Keratinocyte (primary cell): ENCODE data around the gene ST8SIA5. TPM values are rescaled to one million over a fixed set of nuclear protein-coding genes. Genes with fewer than 3 reads are reported as not detected.

Source experiments
- DNase-seq: peaks from one replicate; pipeline ENCODE4 v3.0.0-alpha.2; 2011; ENCODE audit warnings: low read depth, missing footprints, low spot score
- FAIRE-seq: peaks from 2 replicates; lab custom pipeline; 2011; peaks lifted over from hg19 to GRCh38; lab: Jason Lieb, UNC
- H2AFZ ChIP-seq: 2 replicates; pipeline ENCODE4 v1.6.0; 2012; ENCODE audit warnings: low read length, control low read depth, inconsistent platforms; ENCODE audit not compliant: control insufficient read depth
- H3K27ac ChIP-seq: 2 replicates; pipeline ENCODE4 v1.5.1; 2011; ENCODE audit warnings: low read length; ENCODE audit not compliant: control insufficient read depth, insufficient read depth
- H3K27me3 ChIP-seq: 3 replicates; pipeline ENCODE4 v1.6.0; 2011; ENCODE audit warnings: low read length; ENCODE audit not compliant: control insufficient read depth, insufficient read depth; ENCODE audit errors: extremely low read depth
- H3K36me3 ChIP-seq, 2 experiments: 2 replicates in 1 of 2; 3 replicates in 1 of 2; pipeline ENCODE4 v1.5.1; 2011; ENCODE audit warnings: low read length in 2 of 2, mild to moderate bottlenecking in 1 of 2; ENCODE audit not compliant: control insufficient read depth in 2 of 2, insufficient read depth in 2 of 2; ENCODE audit errors: extremely low read depth in 1 of 2
- H3K4me1 ChIP-seq: 3 replicates; pipeline ENCODE4 v1.5.1; 2011; ENCODE audit warnings: low read length; ENCODE audit not compliant: control insufficient read depth, insufficient read depth; ENCODE audit errors: extremely low read depth
- H3K4me2 ChIP-seq: 3 replicates; pipeline ENCODE4 v1.6.0; 2011; ENCODE audit warnings: low read depth, low read length; ENCODE audit not compliant: control insufficient read depth, insufficient read depth; ENCODE audit errors: extremely low read depth
- H3K4me3 ChIP-seq, 3 experiments: fragments of 200-600 bp in 1 of 3; sonication (generic) in 1 of 3; 2 replicates in 2 of 3; 3 replicates in 1 of 3; pipeline ENCODE4 v1.5.1; 2011 to 2016; ENCODE audit warnings: low read length in 3 of 3, mild to moderate bottlenecking in 3 of 3, control low read depth in 2 of 3, inconsistent platforms in 1 of 3, low read depth in 1 of 3, mixed read lengths in 1 of 3, mixed run types in 1 of 3, moderate library complexity in 1 of 3; ENCODE audit not compliant: control insufficient read depth in 2 of 3, insufficient read depth in 2 of 3; ENCODE audit errors: extremely low read depth in 1 of 3
- H3K79me2 ChIP-seq: 2 replicates; pipeline ENCODE4 v1.6.0; 2012; ENCODE audit warnings: low read length; ENCODE audit not compliant: control insufficient read depth, insufficient read depth
- H3K9ac ChIP-seq: 3 replicates; pipeline ENCODE4 v1.6.0; 2011; ENCODE audit warnings: low read length; ENCODE audit not compliant: control insufficient read depth, insufficient read depth; ENCODE audit errors: extremely low read depth
- H3K9me1 ChIP-seq: 3 replicates; pipeline ENCODE4 v1.6.0; 2011; ENCODE audit warnings: low read length; ENCODE audit not compliant: control insufficient read depth, insufficient read depth; ENCODE audit errors: extremely low read depth
- H3K9me3 ChIP-seq: 2 replicates; pipeline ENCODE4 v1.5.1; 2012; ENCODE audit warnings: low read depth, low read length; ENCODE audit not compliant: control insufficient read depth
- H4K20me1 ChIP-seq: 3 replicates; pipeline ENCODE4 v1.6.0; 2011; ENCODE audit warnings: low read length; ENCODE audit not compliant: control insufficient read depth, insufficient read depth; ENCODE audit errors: extremely low read depth
- CTCF ChIP-seq, 3 experiments: IDR thresholded peaks in 1 of 3; conservative IDR thresholded peaks in 1 of 3; optimal IDR thresholded peaks in 1 of 3; 2 replicates in 2 of 3; 3 replicates in 1 of 3; pipeline versions ENCODE3 to v1.5.1; 2011; ENCODE audit warnings: low read length in 3 of 3, mild to moderate bottlenecking in 3 of 3, moderate library complexity in 2 of 3, control low read depth in 1 of 3, inconsistent platforms in 1 of 3; ENCODE audit not compliant: insufficient read depth in 2 of 3; ENCODE audit errors: extremely low read depth in 1 of 3
- EZH2 ChIP-seq: IDR thresholded peaks from one replicate; pipeline ENCODE4 v1.6.1; 2012; ENCODE audit warnings: inconsistent platforms, mild to moderate bottlenecking, low read length, moderate library complexity
- dilution Hi-C: fragments of 300-500 bp; cut with MboI; formaldehyde crosslinking; loops from one replicate; pipeline ENCODE4 v1.7.0; 2020; ENCODE audit warnings: low sequenced_read_pairs; ENCODE audit not compliant: extremely low pct_ligation_motif_present
- polyA plus RNA-seq, 5 experiments: library from polyadenylated mRNA; depleted of rRNA in 3 of 5; stranded (reverse) in 3 of 5; stranded (forward) in 1 of 5; unstranded in 1 of 5; fragments of >200 nt; gene quantifications; 1 replicate in 1 of 5; 2 replicates in 3 of 5; 3 replicates in 1 of 5; pipeline versions ENCODE4 v1.2.1 to v1.2.3, GENCODE V29; 2011 to 2012; ENCODE audit warnings: missing spikeins in 2 of 5, low read depth in 1 of 5, low replicate concordance in 1 of 5

Gene ST8SIA5
- polyA plus RNA-seq, 1 donor (not counting 4 experiments of a cell fraction or from before 2014, with no cell fraction given): under 0.01 TPM

DNA sequence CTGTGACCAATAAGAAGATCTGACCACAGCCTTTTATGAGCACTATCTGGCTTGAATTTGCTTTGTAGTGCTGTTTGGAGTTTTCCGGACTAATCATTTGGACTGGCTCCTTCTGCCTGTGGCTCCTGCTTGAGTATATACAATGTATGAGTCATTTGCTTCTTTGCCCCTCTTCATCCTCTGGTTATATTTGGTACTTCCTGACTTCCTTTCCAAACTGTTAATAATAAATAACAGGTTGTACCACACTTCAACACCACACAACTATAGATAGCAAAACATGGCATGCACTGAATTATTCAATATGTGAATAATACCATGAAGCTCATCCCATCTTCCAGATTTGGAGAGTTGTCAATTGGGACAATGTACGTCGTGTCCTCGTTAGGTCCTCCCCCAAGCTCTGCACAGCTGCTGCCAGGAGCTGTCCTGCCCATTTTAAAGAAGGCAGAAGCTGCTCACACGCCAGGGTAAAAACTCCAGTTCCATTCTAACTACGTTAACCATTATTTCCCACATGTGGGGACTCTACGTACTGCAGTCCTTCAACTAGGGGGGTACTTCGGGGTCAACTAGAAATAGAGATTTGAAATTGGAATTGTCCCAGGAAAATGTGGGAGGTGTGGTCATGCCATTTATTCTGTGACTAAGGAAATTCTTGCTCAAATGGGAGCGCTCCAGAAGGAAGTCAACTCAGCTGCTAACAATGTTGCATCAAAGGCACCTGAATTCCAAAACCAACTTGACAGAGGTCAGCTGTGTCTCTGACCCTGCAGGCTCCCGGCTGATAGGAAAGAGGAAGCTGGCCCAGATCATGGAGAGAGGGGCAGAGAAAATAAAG lies 38.1 kb downstream of the ST8SIA5 start:
- H3K27ac ChIP-seq: no peak overlapping the region
- no peaks in the 10 kb centered on the region for H4K20me1 ChIP-seq
- no peak overlapping the region for H2AFZ ChIP-seq
- no peak overlapping the region for H3K9ac ChIP-seq
- TF ChIP-seq CTCF (optimal IDR thresholded peaks at IDR 0.05 in 1 of 3, IDR thresholded peaks at IDR 0.05 in 1 of 3, conservative IDR thresholded peaks at IDR 0.05 in 1 of 3; ENCODE audit: extremely low read depth in 1 of 3, insufficient read depth in 2 of 3, low read length in 3 of 3) (no peak), EZH2 (no peak)
- peaks cover 3% of the 10 kb centered on the region for H3K27me3 ChIP-seq
- FAIRE-seq (no peak), DNase-seq (no peak)
- no peak overlapping the region for H3K4me2 ChIP-seq
- no peaks in the 10 kb centered on the region for H3K9me3 ChIP-seq
- H3K4me3 ChIP-seq: no peak overlapping the region
- no peaks in the 10 kb centered on the region for H3K36me3 ChIP-seq
- no peaks in the 10 kb centered on the region for H3K4me1 ChIP-seq
- no peaks in the 10 kb centered on the region for H3K79me2 ChIP-seq
- no peaks in the 10 kb centered on the region for H3K9me1 ChIP-seq
- dilution Hi-C loops: no loop called here

DNA sequence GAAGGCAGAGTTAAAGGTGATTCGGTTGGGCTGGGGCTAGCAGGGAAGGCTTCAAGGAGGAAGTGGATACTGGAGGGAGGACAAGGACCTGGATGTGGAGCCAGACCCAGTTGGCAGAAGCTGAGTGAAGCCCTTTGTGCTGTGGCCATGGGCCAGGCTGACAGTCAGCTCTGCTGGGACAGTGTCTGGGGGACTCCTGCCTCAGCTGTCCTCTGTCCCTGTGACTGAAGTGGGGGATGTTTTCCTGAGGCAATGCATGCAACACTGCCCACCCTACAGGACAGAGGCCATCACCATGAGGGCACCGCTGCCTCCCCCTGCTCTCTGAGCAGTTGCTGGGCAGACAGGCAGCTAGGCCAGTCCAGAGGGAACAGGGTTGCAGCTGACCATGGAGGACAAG lies 40.0 kb downstream of the ST8SIA5 start:
- TF ChIP-seq EZH2 (no peak), CTCF (optimal IDR thresholded peaks at IDR 0.05 in 1 of 3, IDR thresholded peaks at IDR 0.05 in 1 of 3, conservative IDR thresholded peaks at IDR 0.05 in 1 of 3; ENCODE audit: extremely low read depth in 1 of 3, insufficient read depth in 2 of 3, low read length in 3 of 3) (no peak)
- Histone ChIP-seq H3K4me1 (no peaks in the 10 kb centered on the region), H3K79me2 (no peaks in the 10 kb centered on the region), H3K4me3 (no peak overlapping the region), H2AFZ (no peak overlapping the region), H3K27me3 (peaks cover 3% of the 10 kb centered on the region), H3K9me3 (no peaks in the 10 kb centered on the region), H3K9ac (no peak overlapping the region), H3K9me1 (no peaks in the 10 kb centered on the region), H3K27ac (no peak overlapping the region), H3K4me2 (no peak overlapping the region), H3K36me3 (no peaks in the 10 kb centered on the region), H4K20me1 (no peaks in the 10 kb centered on the region)
- FAIRE-seq (no peak), DNase-seq (no peak)
- dilution Hi-C loops: no loop called here
